ENCODE data around the gene CHIT1.
"Not testable (repeated sequence)": the region's sequence is repeated elsewhere in the genome, so short reads cannot be mapped to it uniquely, and the experiment has no call there.

The CHIT1 gene

DNA sequence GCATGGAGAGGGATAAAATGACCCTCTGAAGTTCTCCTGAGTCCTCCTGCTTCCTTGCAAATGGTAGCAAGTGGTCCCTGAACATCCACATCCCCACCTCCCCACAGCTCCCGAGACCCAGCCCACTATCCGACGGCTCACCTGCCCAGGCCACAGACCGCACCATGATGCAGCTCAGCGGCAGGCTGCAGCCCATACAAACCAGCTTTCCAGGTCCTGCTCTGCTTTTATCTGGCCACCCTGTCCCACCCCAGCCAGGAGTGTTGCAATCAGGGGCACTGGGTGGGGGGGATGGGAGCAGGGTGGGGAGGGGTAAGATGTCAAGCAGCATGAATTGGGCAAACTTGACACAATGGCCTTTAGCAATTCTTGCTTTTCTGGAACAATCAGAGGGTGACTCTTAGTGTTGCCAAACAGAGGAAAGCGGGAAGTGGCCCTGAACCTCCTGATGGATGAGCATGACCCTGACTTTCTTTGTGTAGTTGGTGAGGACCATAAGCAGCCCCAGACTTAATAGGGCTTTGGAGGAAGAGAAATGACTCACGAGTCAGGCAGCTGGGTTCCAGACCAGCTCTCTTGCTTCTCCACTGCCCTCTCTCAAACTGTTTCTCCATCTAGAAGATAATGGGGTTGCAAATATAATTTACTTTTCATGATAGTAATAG, at the start of gene CHIT1:
Gene CHIT1, minus strand, starts transcription at position 203 of the 665 bp plus-strand sequence. Its CDS starts 37 bp downstream, at position 166.
- no peak for DNase-seq (ENCODE audit: low spot score)

DNA sequence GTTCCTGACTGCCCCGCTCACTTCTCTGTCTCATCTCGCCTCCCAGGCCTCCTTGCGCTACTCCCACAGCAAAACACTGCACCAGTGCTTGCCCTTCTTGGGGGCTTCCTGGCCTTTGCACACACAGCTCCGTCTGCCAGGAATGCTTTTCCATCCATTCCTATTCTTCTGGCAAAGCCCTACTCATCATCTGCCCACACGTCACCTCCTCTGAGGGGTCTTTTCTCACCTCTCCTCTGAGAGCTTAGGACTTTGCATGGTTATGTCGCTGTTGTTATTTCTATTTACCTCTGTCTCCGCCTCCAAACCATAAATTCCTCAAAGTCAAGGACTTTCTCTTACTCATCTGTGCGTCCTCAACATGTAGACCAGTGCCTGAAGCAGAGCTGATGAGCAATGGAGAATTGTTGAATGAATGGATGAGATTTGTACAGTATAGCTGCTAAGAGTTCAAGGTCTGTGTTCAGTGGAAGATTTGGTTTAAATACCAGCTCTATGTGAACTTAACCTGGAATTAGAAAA, 49.5 kb upstream of the CHIT1 start:
- no peak for DNase-seq (ENCODE audit: low spot score)

DNA sequence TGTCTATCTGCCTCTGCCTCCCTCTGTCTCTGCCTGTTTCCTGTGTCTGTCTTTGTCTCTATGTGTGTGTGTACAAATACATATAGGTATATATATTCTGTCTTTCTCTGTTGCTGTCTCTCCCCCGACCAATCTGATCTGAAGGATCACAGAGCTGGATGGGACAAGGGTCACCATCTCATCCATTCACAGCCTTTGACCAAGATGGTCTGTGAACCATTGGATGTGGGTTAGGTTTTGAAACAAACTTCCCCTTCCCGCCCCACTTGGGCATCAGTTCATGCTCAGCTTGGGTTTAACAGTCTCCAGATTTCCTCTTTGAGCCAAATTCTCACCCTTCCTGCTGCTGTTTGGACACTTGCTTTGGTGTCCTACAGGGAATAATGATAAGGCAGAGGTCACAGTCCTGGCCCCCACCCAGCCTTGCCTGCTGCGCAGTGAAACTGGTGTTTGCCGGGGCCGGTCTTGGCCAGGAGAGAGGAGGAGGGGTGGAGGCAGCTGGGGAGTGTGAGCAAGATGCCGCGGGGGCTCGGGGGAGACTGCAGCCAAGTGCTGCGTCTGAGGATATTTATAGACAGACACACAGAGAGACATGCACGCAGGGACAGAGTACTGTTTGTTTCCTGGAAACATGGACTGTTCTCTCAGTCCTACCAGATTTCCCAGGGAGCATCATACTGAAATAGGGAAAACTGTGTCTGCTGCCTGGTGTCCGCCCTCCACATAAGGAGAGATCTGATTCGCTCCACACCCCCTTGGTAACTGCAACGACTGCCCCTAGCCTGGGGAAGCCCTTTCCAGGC, 48.8 kb upstream of the CHIT1 start:
- no peak for DNase-seq (ENCODE audit: low spot score)

DNA sequence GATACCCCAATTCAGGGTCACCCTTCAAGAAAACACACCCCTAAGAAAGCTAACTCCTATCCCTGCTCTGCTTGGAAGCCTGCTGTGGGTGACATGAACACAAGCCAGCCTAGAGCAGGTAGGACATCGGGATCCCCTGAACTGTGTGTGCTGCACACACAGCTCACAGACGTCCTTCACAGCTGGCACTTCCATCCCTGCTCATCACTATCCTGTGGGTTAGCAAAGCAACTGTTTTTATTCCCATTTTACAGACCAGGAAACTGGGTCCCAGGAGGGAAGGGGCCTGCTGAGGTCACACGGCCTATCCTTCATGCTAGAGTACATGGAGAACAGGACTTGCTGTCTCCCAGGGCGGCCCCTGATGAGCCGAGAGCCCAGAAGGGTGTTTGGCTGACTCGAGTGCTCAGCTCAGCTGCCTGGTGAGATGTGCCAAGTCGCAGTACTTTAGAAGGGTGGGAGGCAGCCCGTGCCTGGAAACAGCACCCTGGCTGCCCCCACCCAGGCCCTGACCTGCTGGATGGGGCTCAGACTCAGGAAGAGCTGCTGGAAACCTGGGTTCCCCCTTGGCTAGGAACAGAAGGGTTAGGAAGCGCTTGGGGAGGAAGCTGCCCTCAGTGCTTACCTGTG, 47.6 kb upstream of the CHIT1 start:
- DNase-seq (ENCODE audit: low spot score), result no peak

- DNase-seq (ENCODE audit: low spot score), result no peak
These were observed 46.9 kb upstream of the CHIT1 start for GRCh38 chr1:203276408-203276807.

DNA sequence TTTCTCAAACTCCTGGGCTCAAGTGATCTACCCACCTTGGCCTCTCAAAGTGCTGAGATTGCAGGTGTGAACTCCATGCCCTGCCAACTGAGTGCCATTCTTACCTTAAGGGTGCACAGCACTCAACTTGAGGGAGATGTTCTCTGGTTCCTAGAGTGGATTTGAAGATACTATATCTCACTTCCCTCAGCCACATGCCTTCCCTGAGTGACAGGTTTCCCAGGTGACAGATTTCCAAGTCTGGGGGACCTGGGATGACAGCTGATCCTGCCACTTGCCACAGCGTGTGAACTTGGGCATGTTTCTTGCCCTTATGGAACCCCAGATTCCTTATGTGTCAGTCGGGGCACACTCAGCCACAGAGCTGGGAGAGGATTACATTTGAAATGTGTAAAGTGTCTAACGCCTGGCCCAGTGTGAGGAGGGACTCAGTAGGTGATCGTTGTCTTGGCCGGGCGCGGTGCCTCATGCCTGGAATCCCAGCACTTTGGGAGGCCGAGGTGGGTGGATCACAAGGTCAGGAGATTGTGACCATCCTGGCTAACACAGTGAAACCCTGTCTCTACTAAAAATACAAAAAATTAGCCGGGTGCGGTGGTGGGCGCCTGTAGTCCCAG, 46.3 kb upstream of the CHIT1 start:
- DNase-seq (ENCODE audit: low spot score), result no peak

DNA sequence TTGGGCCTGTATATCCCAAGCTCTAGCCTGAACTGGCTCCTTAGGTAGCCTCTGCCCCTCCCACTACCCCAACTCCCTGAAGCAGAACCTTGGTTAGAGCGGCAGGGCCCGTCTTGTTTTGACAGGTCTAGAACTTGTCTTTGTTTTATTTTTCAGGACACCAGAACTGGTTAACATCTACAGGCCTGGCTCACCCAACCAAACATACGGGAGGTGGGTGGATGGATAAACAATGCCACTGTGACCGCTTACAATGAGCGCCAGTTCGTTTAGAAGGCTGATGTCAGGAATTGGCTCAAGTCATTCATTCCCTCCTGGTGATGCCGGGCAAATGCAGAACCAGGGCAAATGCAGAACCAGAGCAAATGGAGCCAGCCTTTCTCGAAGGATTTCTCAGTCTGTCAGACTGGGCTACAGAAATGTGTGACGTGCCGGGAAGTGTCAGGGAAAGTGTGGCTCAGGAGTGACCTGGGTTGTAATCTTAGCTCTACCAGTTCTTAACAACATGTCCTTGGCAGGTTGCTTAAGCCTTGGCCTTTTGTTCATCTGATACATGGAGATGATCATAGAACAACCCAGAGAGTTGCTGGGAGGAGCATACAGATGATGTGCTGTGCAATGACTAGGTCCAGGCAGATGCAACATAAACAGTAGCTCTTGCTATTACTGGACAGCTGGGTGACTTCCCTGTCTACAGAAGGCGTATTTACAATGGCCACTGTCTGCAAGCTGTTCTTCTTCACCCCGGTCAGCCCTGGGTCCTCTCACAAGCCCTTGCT, 45.3 kb upstream of the CHIT1 start:
- DNase-seq (ENCODE audit: low spot score), result no peak

GRCh38 chr1:203273869-203274602, 44.6 kb upstream of the CHIT1 start:
- DNase-seq (ENCODE audit: low spot score), result no peak

- peak; percentile 93 for DNase-seq (ENCODE audit: low spot score)
These were observed 43.9 kb upstream of the CHIT1 start for GRCh38 chr1:203273206-203273868.

- no peak for DNase-seq (ENCODE audit: low spot score)
These were observed 43.2 kb upstream of the CHIT1 start for GRCh38 chr1:203272633-203273205.

GRCh38 chr1:203271962-203272632, 42.6 kb upstream of the CHIT1 start:
- DNase-seq (ENCODE audit: low spot score), result no peak

- DNase-seq (ENCODE audit: low spot score), result peak; percentile 68
These were observed 41.7 kb upstream of the CHIT1 start for GRCh38 chr1:203271018-203271743.

- no peak for DNase-seq (ENCODE audit: low spot score)
These were observed 41.0 kb upstream of the CHIT1 start for GRCh38 chr1:203270448-203270847.

GRCh38 chr1:203269654-203270020, 40.2 kb upstream of the CHIT1 start:
- DNase-seq (ENCODE audit: low spot score), result no peak

GRCh38 chr1:203268901-203269653, 39.6 kb upstream of the CHIT1 start:
- DNase-seq (ENCODE audit: low spot score), result peak; percentile 91

GRCh38 chr1:203267912-203268311, 38.4 kb upstream of the CHIT1 start:
- no peak for DNase-seq (ENCODE audit: low spot score)

DNA sequence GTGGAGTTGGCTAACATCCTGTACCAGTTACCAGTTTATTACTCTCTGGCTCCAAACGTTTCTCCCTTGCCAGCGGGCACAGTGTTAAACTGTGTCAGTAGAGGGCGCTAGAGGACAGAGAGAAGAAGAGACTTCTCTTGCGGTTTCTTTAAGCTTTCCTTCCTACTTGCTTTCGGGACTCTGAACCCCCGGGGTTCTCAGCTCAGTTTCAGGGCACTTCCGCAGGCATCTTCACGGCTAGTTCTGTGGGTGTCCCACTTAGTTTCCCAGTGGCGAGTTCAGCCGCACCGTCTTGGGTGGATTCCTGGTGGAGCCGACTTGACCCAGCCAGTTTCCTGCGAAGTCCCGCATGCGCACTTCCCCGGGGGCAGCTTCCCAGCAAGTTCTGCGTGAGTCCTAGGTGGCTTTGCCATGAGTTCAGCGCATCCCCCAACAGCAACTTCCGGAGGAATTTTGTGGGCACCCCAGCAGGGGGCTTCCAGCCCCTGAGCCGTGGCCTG, 37.9 kb upstream of the CHIT1 start:
- DNase-seq (ENCODE audit: low spot score), result peak; percentile 94

- not testable (repeated sequence) for DNase-seq (ENCODE audit: low spot score)
These were observed 36.7 kb upstream of the CHIT1 start for GRCh38 chr1:203266140-203266539.
